ENCODE data around the gene GLIS1. TPM values are rescaled to one million over a fixed set of nuclear protein-coding genes. Genes with fewer than 3 reads are reported as not detected.

Gene GLIS1
- total and polyA plus RNA-seq, 10 of the 15 experiments (the other 5 are each of a cell fraction or from before 2014, with no cell fraction given) = not detected

GRCh38 chr1:53684741-53685140, 54.2 kb downstream of the GLIS1 start (continued):
- TF ChIP-seq, protein P1, sequence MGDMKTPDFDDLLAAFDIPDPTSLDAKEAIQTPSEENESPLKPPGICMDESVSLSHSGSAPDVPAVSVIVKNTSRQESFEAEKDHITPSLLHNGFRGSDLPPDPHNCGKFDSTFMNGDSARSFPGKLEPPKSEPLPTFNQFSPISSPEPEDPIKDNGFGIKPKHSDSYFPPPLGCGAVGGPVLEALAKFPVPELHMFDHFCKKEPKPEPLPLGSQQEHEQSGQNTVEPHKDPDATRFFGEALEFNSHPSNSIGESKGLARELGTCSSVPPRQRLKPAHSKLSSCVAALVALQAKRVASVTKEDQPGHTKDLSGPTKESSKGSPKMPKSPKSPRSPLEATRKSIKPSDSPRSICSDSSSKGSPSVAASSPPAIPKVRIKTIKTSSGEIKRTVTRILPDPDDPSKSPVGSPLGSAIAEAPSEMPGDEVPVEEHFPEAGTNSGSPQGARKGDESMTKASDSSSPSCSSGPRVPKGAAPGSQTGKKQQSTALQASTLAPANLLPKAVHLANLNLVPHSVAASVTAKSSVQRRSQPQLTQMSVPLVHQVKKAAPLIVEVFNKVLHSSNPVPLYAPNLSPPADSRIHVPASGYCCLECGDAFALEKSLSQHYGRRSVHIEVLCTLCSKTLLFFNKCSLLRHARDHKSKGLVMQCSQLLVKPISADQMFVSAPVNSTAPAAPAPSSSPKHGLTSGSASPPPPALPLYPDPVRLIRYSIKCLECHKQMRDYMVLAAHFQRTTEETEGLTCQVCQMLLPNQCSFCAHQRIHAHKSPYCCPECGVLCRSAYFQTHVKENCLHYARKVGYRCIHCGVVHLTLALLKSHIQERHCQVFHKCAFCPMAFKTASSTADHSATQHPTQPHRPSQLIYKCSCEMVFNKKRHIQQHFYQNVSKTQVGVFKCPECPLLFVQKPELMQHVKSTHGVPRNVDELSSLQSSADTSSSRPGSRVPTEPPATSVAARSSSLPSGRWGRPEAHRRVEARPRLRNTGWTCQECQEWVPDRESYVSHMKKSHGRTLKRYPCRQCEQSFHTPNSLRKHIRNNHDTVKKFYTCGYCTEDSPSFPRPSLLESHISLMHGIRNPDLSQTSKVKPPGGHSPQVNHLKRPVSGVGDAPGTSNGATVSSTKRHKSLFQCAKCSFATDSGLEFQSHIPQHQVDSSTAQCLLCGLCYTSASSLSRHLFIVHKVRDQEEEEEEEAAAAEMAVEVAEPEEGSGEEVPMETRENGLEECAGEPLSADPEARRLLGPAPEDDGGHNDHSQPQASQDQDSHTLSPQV (IDR thresholded peaks at IDR 0.05) = no peak
- TF ChIP-seq STAT3 (IDR thresholded peaks at IDR 0.05; ENCODE audit: low read depth, low read length) (no peak), SMARCA5 (IDR thresholded peaks at IDR 0.05) (no peak), YY1 (IDR thresholded peaks at IDR 0.05; ENCODE audit: low read depth, low read length) (no peak)

DNA sequence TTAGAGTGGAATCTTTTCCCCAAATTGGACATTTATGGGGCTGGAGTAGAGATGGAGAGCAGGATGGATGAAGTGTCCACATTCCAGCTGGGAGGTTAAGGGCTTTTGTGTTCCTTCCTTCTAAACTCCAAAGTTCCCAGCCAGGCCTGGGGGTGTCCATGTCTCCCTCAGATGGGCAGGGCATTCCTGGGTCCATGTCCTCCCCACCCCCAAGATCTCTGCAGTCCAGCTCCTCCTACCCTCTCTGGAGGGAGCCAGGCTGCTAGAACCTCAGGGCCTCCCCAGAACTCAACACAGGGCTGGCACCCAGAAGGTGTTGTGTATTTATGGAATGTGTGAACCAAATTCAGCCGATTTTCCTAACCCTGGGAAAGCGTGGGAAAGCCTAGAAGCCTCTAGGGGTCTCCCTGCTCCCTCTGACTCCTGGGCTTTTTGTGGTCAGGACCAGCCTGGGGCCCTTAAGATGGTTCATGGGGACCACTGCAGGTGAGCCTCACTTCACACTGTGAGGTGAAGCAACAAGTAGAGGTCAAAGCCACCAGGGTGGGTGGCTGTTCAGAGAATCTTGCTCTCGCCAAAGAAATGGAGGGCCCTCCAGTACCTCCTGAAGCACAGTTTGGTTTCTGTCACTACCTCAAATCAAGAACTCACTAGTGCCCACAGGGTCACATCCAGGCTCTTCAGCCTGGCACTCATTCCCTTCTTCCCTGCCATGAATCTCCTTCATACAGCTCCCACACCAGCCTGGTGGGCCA, 54.8 kb downstream of the GLIS1 start:
- intact Hi-C loops (cut with micrococcal nuclease; ENCODE audit: unreplicated experiment) = no loop called here

More for the DNA sequence above, 54.8 kb downstream of the GLIS1 start:
- TF ChIP-seq SUPT20H (IDR thresholded peaks at IDR 0.05; ENCODE audit: borderline replicate concordance, control insufficient read depth, low read depth, low read length) = no peak
- no peak for TF ChIP-seq RFX5 (IDR thresholded peaks at IDR 0.05; ENCODE audit: low read depth, low read length)
- Histone ChIP-seq H3K4me2 (ENCODE audit: control insufficient read depth, insufficient read depth) (no peak overlapping the region), H3K36me3 (ENCODE audit: control insufficient read depth in 2 of 2, insufficient read depth in 2 of 2, low read length in 1 of 2) (no peaks in the 10 kb centered on the region), H3K79me2 (ENCODE audit: control insufficient read depth, insufficient read depth, low read length) (no peaks in the 10 kb centered on the region), H3K4me1 (ENCODE audit: control insufficient read depth, insufficient read depth, low read length) (no peaks in the 10 kb centered on the region), H3K9me3 (replicated peaks; ENCODE audit: control insufficient read depth, insufficient read depth, low read length) (no peaks in the 10 kb centered on the region), H3K9ac (ENCODE audit: control insufficient read depth, insufficient read depth, low read length) (no peak overlapping the region), H3K27me3 (replicated peaks in 1 of 2; ENCODE audit: control insufficient read depth in 2 of 2, insufficient read depth in 2 of 2, low read length in 1 of 2) (peaks cover 0 to 11% of the 10 kb centered on the region in 2 experiments; a peak in 2 of 4 replicates), H3K4me3 (no peak overlapping the region), H4K20me1 (ENCODE audit: control insufficient read depth, insufficient read depth) (no peaks in the 10 kb centered on the region), H3K27ac (ENCODE audit: control insufficient read depth, insufficient read depth) (no peak overlapping the region), H2AFZ (ENCODE audit: control insufficient read depth, low read depth, low read length) (no peak overlapping the region)
- CTCF ChIA-PET = interaction anchor here (0.6 to 1.2 kb wide), 2 partner anchors 12 to 275 kb away, joined by 3 read pairs; no protein-coding TSS in a partner anchor
- BruUV-seq (replicated peaks) = no TSS peak
- in situ Hi-C loops (cut with MboI) = no loop called here
- RAD21 ChIA-PET (ENCODE audit: unreplicated experiment) = no interaction called here
- SMC1A ChIA-PET (ENCODE audit: uncharacterized antibody, unreplicated experiment) = no interaction called here
- 0% methylated on average over 3 of the region's 3 CpGs for WGBS (ENCODE audit: insufficient coverage, insufficient replicate concordance, low lambda C conversion rate, missing lambda C conversion rate)
- FAIRE-seq (no peak), ATAC-seq (no peak), DNase-seq (ENCODE audit: low read depth, low spot score) (no peak)
- POLR2A ChIA-PET = no interaction called here

All from GM12878 (cell line).